Renal cortex interstitium (tissue), 3 donors: ENCODE data around the gene IL17C. TPM values are rescaled to one million over a fixed set of nuclear protein-coding genes. Genes with fewer than 3 reads are reported as not detected.

Experiments
- polyA plus RNA-seq, 3 donors: library from polyadenylated mRNA; unstranded; fragments of 120-200 nt; gene quantifications; one replicate each; pipeline ENCODE4 v1.2.1, GENCODE V29; 2013; ENCODE audit not compliant: insufficient read length in 3 of 3

The IL17C gene
- polyA plus RNA-seq, 3 donors = not detected

Other genes with a start within 250 kb of the IL17C start
- 1 to 10 TPM; 2.1 to 5.7 (median 4.6) TPM for gene ZFPM1, start 185.3 kb upstream of the IL17C start, polyA plus RNA-seq
- gene ZC3H18, start 68.2 kb upstream of the IL17C start, polyA plus RNA-seq = 10 to 100 TPM; 35.8 to 43.3 (median 40.5) TPM
- 100 to 1,000 TPM in 2 of 3 donors, 10 to 100 TPM in 1; 92.4 to 157 (median 142) TPM for gene CYBA, start 12.5 kb downstream of the IL17C start, polyA plus RNA-seq
- 10 to 100 TPM; 27.9 to 43.7 (median 39.8) TPM for gene MVD, start 24.5 kb downstream of the IL17C start, polyA plus RNA-seq
- under 1 TPM; 0.59 to 0.94 (median 0.78) TPM for gene SNAI3, start 47.9 kb downstream of the IL17C start, polyA plus RNA-seq
- gene RNF166, start 67.8 kb downstream of the IL17C start, polyA plus RNA-seq = 10 to 100 TPM; 14.5 to 22.4 (median 20.1) TPM
- gene CTU2, start 67.9 kb downstream of the IL17C start, polyA plus RNA-seq = 10 to 100 TPM; 10.1 to 17.8 (median 13.3) TPM
- gene PIEZO1, start 146.6 kb downstream of the IL17C start, polyA plus RNA-seq = 10 to 100 TPM; 31.6 to 70.3 (median 48.9) TPM
- 10 to 100 TPM; 11.3 to 23.2 (median 19.1) TPM for gene CDT1, start 165.2 kb downstream of the IL17C start, polyA plus RNA-seq
- gene APRT, start 173.4 kb downstream of the IL17C start, polyA plus RNA-seq = 100 to 1,000 TPM in 1 of 3 donors, 10 to 100 TPM in 2; 70.7 to 114 (median 97.3) TPM
- 10 to 100 TPM; 17.6 to 27.3 (median 26.8) TPM for gene GALNS, start 218.4 kb downstream of the IL17C start, polyA plus RNA-seq
- gene TRAPPC2L, start 218.6 kb downstream of the IL17C start, polyA plus RNA-seq = 10 to 100 TPM; 63.0 to 85.3 (median 76.6) TPM
- not detected for gene PABPN1L, start 228.1 kb downstream of the IL17C start, polyA plus RNA-seq